PC-9 (cell line): ENCODE results near the gene TSPEAR.
"Not testable (repeated sequence)": the region's sequence is repeated elsewhere in the genome, so short reads cannot be mapped to it uniquely, and the experiment has no call there.

Experiments used
- CTCF ChIP-seq: fragments of 200-600 bp; sonication (generic); conservative IDR thresholded peaks from 2 replicates; pipeline ENCODE4 v1.6.1; 2017; ENCODE audit warnings: mixed run types, antibody characterized with exemption, mild to moderate bottlenecking, moderate library complexity
- EZH2 ChIP-seq: fragments of 200-600 bp; sonication (generic); IDR thresholded peaks from 2 replicates; pipeline ENCODE4 v1.8.0; 2017; ENCODE audit warnings: antibody characterized with exemption, low read depth

- not testable (repeated sequence) for TF ChIP-seq CTCF, EZH2
Measured at GRCh38 chr21:44637851-44638348, 73.5 kb downstream of the TSPEAR start.
